HT1080 (cell line): ENCODE data around the gene FTCDNL1. TPM values are rescaled to one million over a fixed set of nuclear protein-coding genes. Genes with fewer than 3 reads are reported as not detected.
A peak's percentile ranks its signal among the peaks of the same experiment; 100 is the strongest.

ENCODE experiments used
- DNase-seq: peaks from one replicate; pipeline ENCODE4 v3.0.0-alpha.2; 2015; ENCODE audit warnings: low read depth
- total RNA-seq: library from RNA; depleted of rRNA; stranded (reverse); fragments of >200 nt; shearing (Covaris generic); gene quantifications from 2 replicates; pipeline ENCODE4 v1.2.3, GENCODE V29; 2014

FTCDNL1 gene
- total RNA-seq, 1 experiment from 2014 or later: 2.0 TPM

DNA sequence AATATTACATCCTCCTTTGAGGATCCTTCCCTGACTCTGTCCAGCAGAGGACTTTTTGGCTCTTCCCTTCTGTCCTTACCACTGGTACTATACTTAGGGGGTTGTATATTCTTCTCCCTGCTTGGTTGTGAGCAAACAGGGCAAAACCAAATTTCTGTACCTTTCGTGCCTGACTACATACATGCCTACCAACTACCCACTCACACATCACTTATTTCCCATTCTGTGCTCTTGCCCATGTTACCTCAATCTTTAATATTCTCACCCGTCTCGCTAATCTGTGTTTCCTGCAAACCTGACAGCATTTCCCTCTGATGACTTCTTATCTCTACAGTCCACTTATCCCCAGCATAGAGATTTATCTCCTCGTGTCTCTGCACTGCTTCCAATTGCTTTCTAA lies 58.6 kb downstream of the FTCDNL1 start:
- DNase-seq: no peak

DNA sequence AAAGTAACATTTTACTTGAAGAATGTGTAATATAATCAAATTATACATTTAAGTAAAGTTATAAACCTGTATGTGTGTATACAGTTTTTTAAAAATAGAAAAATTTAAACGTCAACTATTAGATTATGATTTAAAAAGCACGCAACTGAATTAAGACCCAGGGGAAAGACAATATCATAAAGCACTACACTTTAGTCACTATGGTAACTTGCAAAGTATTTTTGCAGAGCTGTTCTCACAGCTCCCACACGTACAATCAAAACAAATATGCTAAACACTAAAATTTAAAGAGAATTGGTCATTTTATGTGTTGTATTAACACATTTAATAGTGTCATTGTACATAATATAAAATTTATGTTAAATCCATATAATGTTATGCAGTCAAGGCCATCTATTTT lies 59.7 kb downstream of the FTCDNL1 start:
- DNase-seq: no peak

DNA sequence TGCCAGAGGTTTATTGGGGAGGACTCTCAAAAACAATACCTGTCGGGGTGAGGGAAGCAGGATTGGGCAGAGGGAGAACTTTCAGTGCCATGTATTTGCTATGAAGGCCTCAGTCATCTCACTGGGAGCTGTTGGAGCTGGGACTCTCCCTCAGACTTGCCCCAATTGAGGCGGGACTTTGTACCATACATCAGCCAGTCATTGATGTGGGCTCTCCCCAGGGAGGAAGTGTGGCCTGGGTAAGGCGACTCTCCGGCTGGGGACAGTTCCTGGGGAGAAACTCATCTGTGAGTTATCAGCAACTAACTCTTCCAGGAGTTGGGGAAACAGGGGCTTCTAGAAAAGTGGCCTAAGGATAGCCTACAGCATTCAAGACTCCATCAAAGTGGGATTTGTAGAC lies 66.5 kb downstream of the FTCDNL1 start:
- DNase-seq: no peak

DNA sequence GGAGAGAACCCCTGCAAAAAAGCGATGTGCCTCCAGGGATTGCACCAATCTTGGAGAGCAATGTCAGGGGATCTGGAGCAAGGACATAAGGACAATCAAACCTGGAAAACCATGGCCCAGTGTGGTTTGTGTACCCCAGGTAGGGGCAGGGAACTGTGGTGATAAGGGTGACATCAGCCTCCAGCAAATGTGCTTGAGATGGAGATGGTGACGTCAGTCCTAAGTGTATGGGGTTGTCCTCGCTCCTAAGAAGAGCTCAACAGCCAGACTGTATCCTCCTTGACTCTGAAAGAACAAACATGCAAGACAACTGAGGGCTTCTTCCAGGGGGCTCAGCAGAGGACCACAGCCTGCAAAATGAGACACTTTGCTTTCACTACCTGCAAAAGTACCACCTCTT lies 71.4 kb downstream of the FTCDNL1 start:
- no peak for DNase-seq

DNA sequence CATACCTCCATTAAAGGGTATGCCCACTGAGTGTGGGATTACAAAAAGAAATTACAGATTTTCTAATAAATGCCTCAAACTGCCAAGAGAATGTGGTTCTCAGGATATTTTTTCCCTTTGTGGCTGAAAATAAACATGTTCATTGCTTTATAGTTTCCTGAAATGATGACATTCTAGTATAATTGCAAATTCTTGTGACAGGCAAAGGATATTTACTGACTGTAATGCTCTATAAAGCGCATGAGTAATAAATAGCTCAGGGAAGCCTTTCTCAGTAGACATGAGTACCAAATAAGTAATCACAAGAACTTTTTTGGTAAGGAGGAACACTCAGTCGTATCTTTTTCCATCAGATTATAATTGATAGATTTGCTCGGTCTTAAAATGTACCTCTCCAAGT lies 72.3 kb downstream of the FTCDNL1 start:
- no peak for DNase-seq

DNA sequence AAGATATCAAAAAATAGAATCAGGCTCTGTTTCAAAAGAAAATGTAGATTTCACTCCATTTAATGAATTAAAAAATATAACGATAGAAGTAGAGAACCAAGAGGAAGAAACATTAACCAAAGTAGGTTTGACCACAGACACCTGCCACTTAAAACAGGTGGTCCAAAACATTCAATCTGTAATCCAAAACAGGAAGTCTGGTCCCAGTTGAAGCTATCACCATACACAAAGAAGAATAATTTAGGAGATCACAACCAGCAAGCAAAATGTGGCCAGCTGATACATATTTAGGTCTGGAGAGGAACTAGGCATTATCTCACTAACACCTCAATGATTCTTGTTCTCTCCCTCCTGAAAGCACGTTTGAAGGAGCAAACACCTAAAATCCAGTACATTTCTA lies 73.1 kb downstream of the FTCDNL1 start:
- no peak for DNase-seq

DNA sequence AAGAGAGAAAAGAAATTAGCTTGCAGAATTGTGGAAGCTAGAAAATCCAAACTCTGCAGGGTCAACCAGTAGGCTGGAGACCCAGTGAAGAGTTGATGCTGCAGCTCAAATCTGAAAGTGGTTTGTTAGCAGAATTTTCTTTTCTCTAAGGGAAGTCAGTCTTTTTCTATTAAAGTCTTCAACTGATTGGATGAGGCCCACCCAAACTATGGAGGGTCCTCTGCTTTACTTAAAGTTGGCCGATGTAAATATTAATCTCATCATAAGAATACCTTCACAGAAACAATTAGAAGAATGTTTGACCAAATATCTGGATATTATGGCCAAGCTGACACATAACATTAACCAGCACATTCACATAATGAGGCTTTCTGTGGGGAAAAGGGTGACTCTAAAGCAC lies 73.7 kb downstream of the FTCDNL1 start:
- no peak for DNase-seq

DNA sequence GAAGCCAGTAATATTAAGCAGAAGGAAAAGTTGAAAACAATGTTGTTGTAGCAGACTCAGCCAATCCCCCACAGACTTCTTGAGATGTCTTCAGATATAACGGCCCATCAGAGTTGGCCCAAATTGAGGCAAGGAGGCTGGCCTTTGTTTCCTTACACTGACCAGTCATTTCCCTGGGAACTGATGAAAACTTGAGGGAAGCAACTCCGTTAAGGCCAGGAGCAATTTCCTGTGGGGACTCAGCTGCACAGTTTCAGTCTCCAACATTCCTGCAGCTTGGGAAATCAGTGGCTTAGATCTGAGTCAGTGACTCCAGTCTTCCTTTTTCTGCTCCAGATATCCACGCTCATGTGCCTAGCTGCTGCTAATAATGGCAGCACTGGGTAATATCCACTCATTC lies 75.7 kb downstream of the FTCDNL1 start:
- peak; percentile 64 for DNase-seq

DNA sequence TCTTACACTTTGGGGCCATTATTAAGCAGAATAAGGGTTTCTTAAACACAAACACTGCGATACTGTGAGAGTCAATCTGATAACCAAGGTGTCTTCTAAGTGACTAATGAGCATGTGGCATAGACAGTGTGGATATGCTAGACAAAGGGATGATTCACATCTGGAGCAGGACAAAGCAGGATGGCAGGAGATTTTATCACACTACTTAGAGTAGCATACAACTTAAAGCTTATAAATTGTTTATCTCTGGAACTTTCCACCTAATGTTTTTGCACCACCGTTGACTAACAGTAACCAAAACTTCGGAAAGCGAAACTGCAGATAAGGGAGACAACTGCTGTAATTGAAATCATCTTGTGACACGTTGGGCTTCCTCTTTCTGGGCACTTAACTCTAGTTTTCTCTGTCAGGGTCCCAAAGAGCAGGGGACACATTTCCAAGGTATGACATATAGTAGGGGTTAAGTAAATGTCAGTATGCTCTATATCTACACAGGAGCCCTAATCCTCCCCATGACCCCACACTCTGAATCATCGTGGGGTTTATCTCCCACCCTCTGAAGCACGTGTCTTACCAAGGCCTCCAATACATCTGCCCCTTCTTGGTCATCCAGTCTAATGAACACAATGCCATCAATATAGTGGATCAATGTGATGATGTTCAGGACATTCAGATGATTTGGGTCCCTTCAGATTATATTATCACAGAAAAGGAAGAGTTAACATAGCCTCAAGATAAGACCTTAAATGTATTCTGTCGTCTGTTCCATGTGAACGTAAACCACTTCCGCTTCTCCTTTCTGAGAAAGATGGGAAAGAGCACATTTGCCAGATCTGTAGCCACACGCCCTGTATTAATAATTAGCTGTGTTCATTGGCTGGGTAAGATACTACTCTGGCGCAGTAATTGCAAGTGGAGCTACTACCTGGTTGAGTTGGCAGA lies 78.7 kb downstream of the FTCDNL1 start:
- DNase-seq: peak; percentile 30

DNA sequence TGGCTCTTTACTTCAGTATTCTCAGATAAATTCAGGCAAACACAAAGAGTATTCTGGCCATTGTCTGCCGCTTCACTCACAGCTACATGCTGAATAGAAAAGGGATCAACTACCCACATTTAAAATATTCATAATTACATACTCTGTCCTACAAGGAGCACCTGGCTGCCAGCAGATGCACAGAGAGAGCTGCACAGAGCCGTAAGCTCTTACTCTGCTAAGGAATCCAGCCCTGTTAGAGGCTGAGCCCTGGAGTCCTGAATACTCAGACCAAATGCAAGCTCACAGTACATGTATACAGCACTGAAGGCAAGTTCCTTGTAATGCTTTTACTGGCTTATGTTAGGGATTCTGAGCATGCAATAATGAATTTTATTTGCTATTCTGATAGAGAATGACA lies 80.3 kb downstream of the FTCDNL1 start:
- DNase-seq: no peak

DNA sequence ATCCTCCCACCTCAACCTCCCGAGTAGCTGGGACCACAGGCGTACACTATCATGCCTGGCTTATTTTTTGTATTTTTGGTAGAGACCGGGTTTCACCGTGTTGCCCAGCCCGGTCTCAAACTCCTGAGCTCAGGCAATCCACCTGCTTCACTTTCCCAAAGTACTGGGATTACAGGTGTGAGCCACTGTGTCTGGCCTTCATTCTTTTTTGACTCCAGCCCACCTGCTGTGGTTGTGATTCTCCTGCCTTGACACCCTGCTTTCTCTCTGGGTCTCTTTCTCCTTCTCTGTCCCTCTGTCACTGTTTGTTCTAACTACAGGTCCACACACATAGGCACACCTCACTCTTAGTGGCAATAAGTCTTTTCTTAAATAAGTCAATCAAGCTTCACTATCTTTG lies 85.3 kb downstream of the FTCDNL1 start:
- DNase-seq: no peak

DNA sequence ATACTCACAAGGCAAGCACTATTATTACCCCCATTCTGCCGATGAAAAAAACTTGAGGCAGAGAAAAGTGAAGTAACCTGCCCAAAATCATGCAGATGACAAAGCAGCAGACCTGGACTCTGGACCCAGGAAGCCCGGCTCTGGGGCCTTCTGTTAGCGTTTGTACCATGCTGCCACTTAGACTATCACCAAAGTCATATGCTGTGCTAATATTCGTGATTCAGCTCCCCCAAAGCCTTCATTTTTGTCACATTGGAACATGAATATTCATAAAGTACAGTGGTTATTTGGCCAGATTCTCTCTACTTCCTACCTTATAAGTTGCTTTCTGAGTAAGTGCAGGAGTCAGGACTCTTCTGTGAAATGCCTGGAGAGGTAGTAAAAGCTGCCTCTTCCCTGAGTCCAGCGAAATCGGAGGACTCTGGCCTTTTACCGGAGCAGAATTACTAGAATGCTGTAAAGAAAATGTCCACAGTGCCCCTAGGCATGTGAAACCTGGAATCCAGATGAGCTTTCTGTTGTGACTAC lies 86.7 kb downstream of the FTCDNL1 start:
- DNase-seq: no peak

DNA sequence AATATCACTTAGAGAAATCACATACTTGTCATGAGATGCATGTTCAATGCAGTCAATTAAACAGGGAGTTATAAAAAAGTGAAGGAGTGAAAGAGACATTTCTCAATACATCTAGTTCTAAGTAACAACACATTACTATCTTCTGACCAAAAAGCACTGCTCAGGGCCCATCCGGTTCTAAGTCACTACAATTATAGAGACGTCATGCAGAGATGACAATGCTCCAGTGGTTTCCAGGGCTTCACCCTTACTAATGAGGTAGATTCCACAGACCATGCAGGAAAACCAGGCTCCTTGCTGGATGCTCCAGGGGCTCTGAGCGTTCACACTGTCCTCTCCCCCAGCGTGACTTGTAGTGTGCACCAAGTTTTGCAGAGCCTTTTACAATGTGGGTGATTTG lies 88.0 kb downstream of the FTCDNL1 start:
- DNase-seq: peak; percentile 26

DNA sequence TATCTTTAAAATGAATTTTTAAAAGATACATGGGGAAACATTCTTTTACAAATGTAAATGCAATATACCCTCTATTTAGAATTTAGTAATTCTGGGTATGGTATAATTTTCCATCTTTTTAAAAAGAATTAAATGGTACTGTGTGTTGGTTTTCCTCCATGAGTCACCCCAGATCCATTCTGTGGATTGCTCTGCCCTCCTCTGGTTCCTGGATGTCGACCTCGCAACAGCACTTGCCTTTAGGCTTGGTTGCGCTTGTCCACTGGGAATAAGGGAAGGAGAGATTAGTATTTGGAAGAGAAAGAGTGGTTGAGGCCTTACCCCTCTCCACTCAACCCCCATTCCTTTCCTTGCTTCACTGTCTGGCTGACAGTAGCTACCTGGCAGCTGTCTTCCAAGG lies 90.4 kb downstream of the FTCDNL1 start:
- DNase-seq: no peak

DNA sequence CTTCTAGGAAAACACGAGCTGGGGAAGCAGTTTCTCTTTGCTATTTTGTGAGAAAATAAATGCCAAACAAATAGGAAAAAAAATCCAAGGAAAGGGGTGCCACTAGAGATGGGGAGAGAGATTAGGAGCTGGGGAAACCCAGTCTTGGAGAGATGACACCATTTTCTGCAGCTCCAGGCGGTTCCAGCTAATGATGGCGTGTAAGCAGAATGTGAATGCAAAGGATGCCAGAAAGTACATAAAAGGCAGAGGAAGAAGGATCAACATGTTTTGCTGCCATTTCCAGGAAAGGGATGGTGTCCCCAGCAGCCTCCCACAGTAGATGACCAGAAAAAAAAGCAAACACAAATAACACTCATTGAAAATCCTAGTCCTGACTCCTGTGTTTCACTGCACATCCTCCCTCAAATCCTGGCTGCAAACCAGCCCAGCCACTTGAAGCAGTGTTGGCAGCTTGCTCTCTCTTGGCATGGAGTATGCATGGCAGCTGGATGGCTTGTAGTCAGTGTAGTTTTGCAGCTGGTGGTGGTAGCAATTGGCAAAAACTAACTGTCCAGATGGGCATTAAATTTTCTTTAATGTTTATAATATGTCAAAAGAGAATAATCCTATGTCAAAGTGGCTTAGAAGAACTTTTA lies 93.6 kb downstream of the FTCDNL1 start:
- DNase-seq: peak; percentile 10

DNA sequence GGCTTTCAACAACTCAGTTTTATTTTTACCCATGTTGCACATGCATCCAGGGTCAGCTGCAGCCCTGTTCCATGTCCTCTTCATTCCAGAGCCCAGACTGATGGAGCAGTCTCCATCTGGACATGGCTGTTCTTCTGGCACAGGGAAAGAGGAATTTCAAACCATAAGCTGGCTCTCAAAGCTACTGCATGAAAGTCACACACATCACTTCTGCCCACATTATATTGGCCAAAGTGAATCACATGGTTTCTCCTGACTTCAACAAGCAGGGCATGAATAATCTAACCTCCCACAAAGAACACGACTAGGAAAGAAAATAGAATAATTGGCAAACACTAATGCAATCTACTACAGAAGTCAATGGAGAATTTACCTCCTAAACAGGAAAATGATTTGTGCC lies 94.2 kb downstream of the FTCDNL1 start:
- DNase-seq: no peak

DNA sequence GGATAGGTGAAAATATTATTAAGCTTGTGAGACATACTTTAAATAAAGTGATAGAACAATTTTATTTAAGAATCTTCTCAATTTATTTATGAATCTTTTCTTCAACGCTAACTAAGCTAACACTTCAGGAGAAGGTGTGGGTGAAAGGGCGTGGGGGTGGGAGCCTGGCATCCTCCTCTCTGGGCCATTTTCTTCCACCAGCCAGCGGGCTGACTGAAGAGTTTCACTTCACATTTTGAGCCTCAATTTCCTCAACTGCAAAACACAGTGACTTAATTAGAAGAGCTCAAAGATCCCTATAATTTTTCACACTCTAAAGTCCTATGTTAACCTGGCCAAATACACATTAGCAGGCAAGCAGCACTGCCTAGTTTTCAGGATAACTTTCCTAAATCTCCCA lies 94.8 kb downstream of the FTCDNL1 start:
- DNase-seq: no peak

DNA sequence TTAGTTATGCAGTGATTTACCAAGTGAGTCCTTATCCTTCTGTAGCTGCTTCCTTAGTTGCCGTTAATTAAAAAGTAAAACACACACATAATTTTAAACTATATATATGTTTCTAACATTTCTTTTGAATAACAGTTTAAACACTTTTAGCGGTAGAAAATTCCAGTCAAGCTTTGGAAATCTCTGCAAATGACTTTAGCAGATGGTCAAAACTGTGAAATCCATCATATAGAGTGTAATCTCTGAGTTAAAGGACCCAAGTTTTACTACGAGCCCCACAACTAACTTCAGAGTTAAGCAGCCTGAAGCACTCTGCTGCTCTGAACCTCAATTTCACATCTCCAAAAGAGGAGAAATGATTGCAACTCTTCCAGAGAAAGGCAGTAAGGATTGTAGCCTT lies 96.2 kb downstream of the FTCDNL1 start:
- no peak for DNase-seq

DNA sequence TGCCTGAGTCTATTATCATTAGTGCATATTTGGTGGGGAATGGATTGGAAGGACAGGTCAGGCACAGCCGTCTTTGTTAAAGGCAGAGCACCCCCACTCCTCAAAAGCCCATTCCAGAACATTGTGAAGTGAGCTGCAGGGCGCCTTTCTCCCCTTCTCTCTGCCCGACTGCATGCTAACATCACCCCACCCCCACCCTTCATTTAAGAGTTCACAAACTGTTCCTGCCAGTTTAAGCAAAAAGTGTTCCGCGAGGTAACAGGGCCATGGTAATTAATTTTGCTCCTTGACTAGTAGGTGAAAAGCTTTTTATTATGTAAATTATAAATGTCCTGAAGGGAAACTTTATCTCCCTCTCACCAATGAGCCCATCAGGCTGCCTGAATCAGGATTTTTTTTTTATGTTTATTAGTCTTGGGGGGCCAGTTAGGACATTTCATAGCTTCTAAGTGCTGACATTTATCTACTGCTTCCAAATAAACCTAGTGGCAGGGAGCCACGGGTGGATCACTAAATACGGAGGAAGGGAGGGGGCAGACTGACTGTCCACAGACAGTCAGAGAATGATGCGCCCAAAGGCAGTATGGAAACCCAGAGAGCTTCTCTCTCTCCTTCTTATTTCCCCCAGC lies 99.4 kb downstream of the FTCDNL1 start:
- DNase-seq: no peak

DNA sequence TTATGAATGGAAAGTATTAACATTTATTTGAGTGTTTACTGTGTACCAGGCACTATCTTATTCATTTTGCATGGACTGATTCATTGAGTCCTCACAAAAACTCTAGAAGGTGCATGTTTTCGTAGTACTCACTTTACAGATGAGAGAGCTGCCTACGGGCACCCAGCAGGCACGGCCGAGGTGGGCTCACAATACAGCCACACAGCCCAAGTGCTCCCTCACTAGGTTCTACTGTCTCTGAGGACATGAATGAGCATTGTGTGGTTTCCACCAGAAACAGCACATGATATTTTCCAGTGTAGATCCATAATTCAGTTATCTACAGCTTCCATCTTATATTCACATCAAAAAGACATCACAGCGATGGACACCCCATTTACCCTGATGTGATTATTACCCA lies 101.4 kb downstream of the FTCDNL1 start:
- DNase-seq: no peak

DNA sequence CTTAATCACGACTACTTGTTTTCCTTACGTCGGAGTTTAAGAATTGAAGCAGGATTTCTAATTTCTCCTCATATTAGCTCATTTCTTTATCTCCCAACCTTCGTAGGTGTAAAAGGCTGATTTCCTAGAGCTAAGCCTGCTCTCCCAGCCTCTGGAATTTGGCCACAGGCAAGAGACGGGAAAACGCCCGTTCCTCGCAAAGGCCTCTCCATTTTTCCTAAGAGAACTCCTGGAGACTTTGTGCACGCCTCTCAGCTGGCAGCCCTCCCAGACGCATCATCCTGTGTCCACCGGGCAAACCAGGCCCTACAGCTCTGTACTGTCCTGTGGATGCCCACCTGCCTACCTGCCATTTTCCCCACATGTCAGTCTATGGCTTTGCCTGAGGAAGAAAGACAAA lies 106.3 kb downstream of the FTCDNL1 start:
- no peak for DNase-seq

DNA sequence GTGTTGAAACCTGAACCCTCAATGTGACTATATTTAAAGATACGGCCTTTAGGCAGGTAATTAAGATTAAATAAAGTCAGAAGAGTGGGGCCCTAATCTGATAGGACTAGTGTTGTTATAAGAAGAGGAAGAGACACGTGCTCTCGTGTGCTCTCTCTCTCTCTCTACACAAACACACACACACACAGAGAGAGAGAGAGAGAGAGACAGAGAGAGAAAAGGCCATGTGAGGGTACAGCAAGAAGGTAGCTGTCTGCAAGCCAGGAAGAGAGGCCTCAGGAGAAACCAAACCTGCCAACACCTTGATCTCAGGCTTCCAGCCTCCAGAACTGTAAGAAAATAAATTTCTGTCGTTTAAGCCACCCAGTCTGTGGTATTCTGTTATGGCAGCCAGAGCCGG lies 106.7 kb downstream of the FTCDNL1 start:
- no peak for DNase-seq
